ENCODE data around the gene ZBTB24.
A peak's percentile ranks its signal among the peaks of the same experiment; 100 is the strongest.

Gene ZBTB24

GRCh38 chr6:109498936-109499335 lies 15.9 kb upstream of the ZBTB24 start:
- no peak for DNase-seq (ENCODE audit: low read depth)

GRCh38 chr6:109498052-109498451 lies 15.0 kb upstream of the ZBTB24 start:
- no peak for DNase-seq (ENCODE audit: low read depth)

- DNase-seq (ENCODE audit: low read depth) = no peak
Measured at GRCh38 chr6:109496036-109496772, 13.2 kb upstream of the ZBTB24 start.

GRCh38 chr6:109493865-109494264 lies 10.8 kb upstream of the ZBTB24 start:
- no peak for DNase-seq (ENCODE audit: low read depth)

- no peak for DNase-seq (ENCODE audit: low read depth)
Measured at GRCh38 chr6:109491207-109491938, 8.4 kb upstream of the ZBTB24 start.

GRCh38 chr6:109490713-109491112 lies 7.7 kb upstream of the ZBTB24 start:
- DNase-seq (ENCODE audit: low read depth) = no peak

- DNase-seq (ENCODE audit: low read depth) = no peak
Measured at GRCh38 chr6:109488001-109488400, 5.0 kb upstream of the ZBTB24 start.

- no peak for DNase-seq (ENCODE audit: low read depth)
Measured at GRCh38 chr6:109486068-109486467, 3.0 kb upstream of the ZBTB24 start.

GRCh38 chr6:109485266-109485935 lies 2.4 kb upstream of the ZBTB24 start:
- no peak for DNase-seq (ENCODE audit: low read depth)

- no peak for DNase-seq (ENCODE audit: low read depth)
Measured at GRCh38 chr6:109484122-109484521, 1.1 kb upstream of the ZBTB24 start.

GRCh38 chr6:109483735-109484057 lies 677 bp upstream of the ZBTB24 start:
- peak; percentile 7 for DNase-seq (ENCODE audit: low read depth)

- no peak for DNase-seq (ENCODE audit: low read depth)
Measured at GRCh38 chr6:109480993-109481480, 2.0 kb downstream of the ZBTB24 start.

GRCh38 chr6:109478841-109479624 lies 4.0 kb downstream of the ZBTB24 start:
- no peak for DNase-seq (ENCODE audit: low read depth)

- DNase-seq (ENCODE audit: low read depth) = no peak
Measured at GRCh38 chr6:109478222-109478805, 4.7 kb downstream of the ZBTB24 start.

GRCh38 chr6:109477725-109478124 lies 5.3 kb downstream of the ZBTB24 start:
- no peak for DNase-seq (ENCODE audit: low read depth)

- no peak for DNase-seq (ENCODE audit: low read depth)
Measured at GRCh38 chr6:109477184-109477583, 5.8 kb downstream of the ZBTB24 start.

GRCh38 chr6:109475625-109476024 lies 7.4 kb downstream of the ZBTB24 start:
- DNase-seq (ENCODE audit: low read depth) = no peak

- DNase-seq (ENCODE audit: low read depth) = no peak
Measured at GRCh38 chr6:109474995-109475394, 8.0 kb downstream of the ZBTB24 start.

GRCh38 chr6:109473120-109473519 lies 9.9 kb downstream of the ZBTB24 start:
- no peak for DNase-seq (ENCODE audit: low read depth)

- no peak for DNase-seq (ENCODE audit: low read depth)
Measured at GRCh38 chr6:109472132-109472995, 10.7 kb downstream of the ZBTB24 start.
